Loucy (cell line): ENCODE results near the gene ASMT.
"Not testable (repeated sequence)": the region's sequence is repeated elsewhere in the genome, so short reads cannot be mapped to it uniquely, and the experiment has no call there.

Experiments
- H2AFZ ChIP-seq: fragments of 200-600 bp; sonication (generic); 2 replicates; pipeline ENCODE4 v1.6.0; 2016; ENCODE audit warnings: antibody characterized with exemption, mild to moderate bottlenecking, low read length, moderate library complexity
- H3F3A ChIP-seq: fragments of 200-600 bp; 2 replicates; pipeline ENCODE4 v1.6.0; 2016; ENCODE audit warnings: antibody characterized with exemption, low read depth, mild to moderate bottlenecking
- H3K27me3 ChIP-seq: fragments of 200-600 bp; sonication (generic); 2 replicates; pipeline ENCODE4 v1.6.1; 2014; ENCODE audit warnings: low read length, mild to moderate bottlenecking; ENCODE audit not compliant: insufficient read depth, poor library complexity, severe bottlenecking
- H3K36me3 ChIP-seq: fragments of 200-600 bp; sonication (generic); 2 replicates; pipeline ENCODE4 v1.6.1; 2016; ENCODE audit warnings: low read length; ENCODE audit not compliant: insufficient read depth
- H3K4me1 ChIP-seq: fragments of 200-600 bp; sonication (generic); 2 replicates; pipeline ENCODE4 v1.5.1; 2014; ENCODE audit warnings: low read length, mild to moderate bottlenecking; ENCODE audit not compliant: insufficient read depth, poor library complexity, severe bottlenecking
- H3K4me2 ChIP-seq: fragments of 200-600 bp; sonication (generic); 2 replicates; pipeline ENCODE4 v1.6.0; 2014; ENCODE audit warnings: antibody characterized with exemption, low read length, low read depth, mild to moderate bottlenecking; ENCODE audit not compliant: poor library complexity, severe bottlenecking
- H3K4me3 ChIP-seq: fragments of 200-600 bp; sonication (generic); 2 replicates; pipeline ENCODE4 v1.5.1; 2014; ENCODE audit warnings: low read length, mild to moderate bottlenecking, mixed read lengths; ENCODE audit not compliant: poor library complexity, severe bottlenecking
- H3K79me2 ChIP-seq: fragments of 200-600 bp; sonication (generic); 2 replicates; pipeline ENCODE4 v1.6.1; 2014; ENCODE audit warnings: low read length; ENCODE audit not compliant: insufficient read depth
- H3K9ac ChIP-seq: fragments of 200-600 bp; sonication (generic); 2 replicates; pipeline ENCODE4 v1.6.0; 2014; ENCODE audit warnings: mild to moderate bottlenecking, low read depth, low read length, moderate library complexity; ENCODE audit not compliant: poor library complexity, severe bottlenecking
- H3K9me2 ChIP-seq: fragments of 200-600 bp; sonication (generic); replicated peaks from 2 replicates; pipeline ENCODE4 v1.6.1; 2016; ENCODE audit warnings: low read depth, low read length, mixed read lengths
- H3K9me3 ChIP-seq: fragments of 200-600 bp; sonication (generic); 2 replicates; pipeline ENCODE4 v1.6.1; 2014; ENCODE audit warnings: mild to moderate bottlenecking, antibody characterized with exemption, low read length, low read depth; ENCODE audit not compliant: insufficient read depth
- H4K20me1 ChIP-seq: fragments of 200-600 bp; sonication (generic); 2 replicates; pipeline ENCODE4 v1.6.0; 2014; ENCODE audit warnings: antibody characterized with exemption, low read length, mild to moderate bottlenecking; ENCODE audit not compliant: insufficient read depth, poor library complexity, severe bottlenecking
- EZH2phosphoT487 ChIP-seq: fragments of 200-600 bp; IDR thresholded peaks from 2 replicates; pipeline ENCODE4 v1.6.1; 2018; ENCODE audit warnings: antibody characterized with exemption, mild to moderate bottlenecking, moderate library complexity, borderline replicate concordance
- TF ChIP-seq, protein P1 (sequence below): fragments of 200-600 bp; sonication (generic); conservative IDR thresholded peaks from 2 replicates; pipeline ENCODE4 v1.5.1; 2014; ENCODE audit warnings: mild to moderate bottlenecking, antibody characterized with exemption, low read length

ASMT gene

GRCh38 chrX:1652011-1652811 is 37.4 kb downstream of the ASMT start:
- H3K9me2 ChIP-seq, H3K36me3 ChIP-seq, H3K79me2 ChIP-seq, H3K27me3 ChIP-seq, H3K4me3 ChIP-seq, H3F3A ChIP-seq, H4K20me1 ChIP-seq, H3K4me2 ChIP-seq, H3K9me3 ChIP-seq, H2AFZ ChIP-seq, H3K9ac ChIP-seq, H3K4me1 ChIP-seq: not testable (repeated sequence)
- TF ChIP-seq, protein P1, sequence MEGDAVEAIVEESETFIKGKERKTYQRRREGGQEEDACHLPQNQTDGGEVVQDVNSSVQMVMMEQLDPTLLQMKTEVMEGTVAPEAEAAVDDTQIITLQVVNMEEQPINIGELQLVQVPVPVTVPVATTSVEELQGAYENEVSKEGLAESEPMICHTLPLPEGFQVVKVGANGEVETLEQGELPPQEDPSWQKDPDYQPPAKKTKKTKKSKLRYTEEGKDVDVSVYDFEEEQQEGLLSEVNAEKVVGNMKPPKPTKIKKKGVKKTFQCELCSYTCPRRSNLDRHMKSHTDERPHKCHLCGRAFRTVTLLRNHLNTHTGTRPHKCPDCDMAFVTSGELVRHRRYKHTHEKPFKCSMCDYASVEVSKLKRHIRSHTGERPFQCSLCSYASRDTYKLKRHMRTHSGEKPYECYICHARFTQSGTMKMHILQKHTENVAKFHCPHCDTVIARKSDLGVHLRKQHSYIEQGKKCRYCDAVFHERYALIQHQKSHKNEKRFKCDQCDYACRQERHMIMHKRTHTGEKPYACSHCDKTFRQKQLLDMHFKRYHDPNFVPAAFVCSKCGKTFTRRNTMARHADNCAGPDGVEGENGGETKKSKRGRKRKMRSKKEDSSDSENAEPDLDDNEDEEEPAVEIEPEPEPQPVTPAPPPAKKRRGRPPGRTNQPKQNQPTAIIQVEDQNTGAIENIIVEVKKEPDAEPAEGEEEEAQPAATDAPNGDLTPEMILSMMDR: peak; percentile 63

GRCh38 chrX:1656379-1656778 is 41.5 kb downstream of the ASMT start:
- H3K4me2 ChIP-seq: no peak overlapping the region
- H3K4me1 ChIP-seq: peaks cover 10% of the 10 kb centered on the region
- H3F3A ChIP-seq: no peaks in the 10 kb centered on the region
- no peak for TF ChIP-seq EZH2phosphoT487
- TF ChIP-seq, protein P1: no peak
- no peaks in the 10 kb centered on the region for H3K9me2 ChIP-seq
- H3K27me3 ChIP-seq: no peaks in the 10 kb centered on the region
- no peak overlapping the region for H3K9ac ChIP-seq
- peaks cover 9% of the 10 kb centered on the region for H3K79me2 ChIP-seq
- no peaks in the 10 kb centered on the region for H3K9me3 ChIP-seq
- H3K36me3 ChIP-seq: no peaks in the 10 kb centered on the region
- H2AFZ ChIP-seq: no peak overlapping the region
- no peaks in the 10 kb centered on the region for H4K20me1 ChIP-seq
- no peak overlapping the region for H3K4me3 ChIP-seq

GRCh38 chrX:1657367-1658070 is 42.7 kb downstream of the ASMT start:
- Histone ChIP-seq H3F3A (no peaks in the 10 kb centered on the region), H3K9me2 (no peaks in the 10 kb centered on the region), H3K79me2 (peaks cover 9% of the 10 kb centered on the region), H2AFZ (peak overlapping the region; percentile 54; the same call in 1 of the 2 replicates), H3K9ac (peak overlapping the region; percentile 84), H3K27me3 (no peaks in the 10 kb centered on the region), H3K4me2 (peak overlapping the region; percentile 94), H4K20me1 (no peaks in the 10 kb centered on the region), H3K9me3 (no peaks in the 10 kb centered on the region), H3K4me3 (peak overlapping the region; percentile 82), H3K4me1 (peaks cover 10% of the 10 kb centered on the region), H3K36me3 (no peaks in the 10 kb centered on the region)
- no peak for TF ChIP-seq EZH2phosphoT487
- TF ChIP-seq, protein P1: no peak
